Measurements from ENCODE around the gene ACVR1.

ACVR1 gene

GRCh38 chr2:157788201-157788600 is 87.9 kb downstream of the ACVR1 start:
- no peaks in the 10 kb centered on the region for H3K27me3 ChIP-seq (ENCODE audit: control insufficient read depth, insufficient read depth, low read length, poor library complexity, severe bottlenecking)
- H3K36me3 ChIP-seq (ENCODE audit: control insufficient read depth, insufficient read depth, low read length): no peaks in the 10 kb centered on the region
- H3K27ac ChIP-seq (ENCODE audit: insufficient read depth, low read depth, low read length, poor library complexity, severe bottlenecking): no peak overlapping the region
- no peak overlapping the region for H3K4me3 ChIP-seq (ENCODE audit: insufficient read depth, low read depth, low read length)
- peaks cover 16% of the 10 kb centered on the region for H3K4me1 ChIP-seq (ENCODE audit: control insufficient read depth, insufficient read depth, low read length)
- 94 to 99% methylated on average over 5 of the region's 5 CpGs for WGBS, 2 experiments
- no peaks in the 10 kb centered on the region for H3K9me3 ChIP-seq (ENCODE audit: control insufficient read depth, low read length)

GRCh38 chr2:157787364-157787938 is 88.7 kb downstream of the ACVR1 start:
- Histone ChIP-seq H3K36me3 (ENCODE audit: control insufficient read depth, insufficient read depth, low read length) (no peaks in the 10 kb centered on the region), H3K27ac (ENCODE audit: insufficient read depth, low read depth, low read length, poor library complexity, severe bottlenecking) (no peak overlapping the region), H3K4me3 (ENCODE audit: insufficient read depth, low read depth, low read length) (no peak overlapping the region), H3K4me1 (ENCODE audit: control insufficient read depth, insufficient read depth, low read length) (peaks cover 16% of the 10 kb centered on the region), H3K9me3 (ENCODE audit: control insufficient read depth, low read length) (no peaks in the 10 kb centered on the region), H3K27me3 (ENCODE audit: control insufficient read depth, insufficient read depth, low read length, poor library complexity, severe bottlenecking) (no peaks in the 10 kb centered on the region)
- 81 to 83% methylated on average over 7 of the region's 7 CpGs for WGBS, 2 experiments

GRCh38 chr2:157786663-157787363 is 89.3 kb downstream of the ACVR1 start:
- peaks cover 16% of the 10 kb centered on the region for H3K4me1 ChIP-seq (ENCODE audit: control insufficient read depth, insufficient read depth, low read length)

GRCh38 chr2:157785866-157786662 is 90.1 kb downstream of the ACVR1 start:
- Histone ChIP-seq H3K36me3 (ENCODE audit: control insufficient read depth, insufficient read depth, low read length) (no peaks in the 10 kb centered on the region), H3K4me1 (ENCODE audit: control insufficient read depth, insufficient read depth, low read length) (peaks cover 13% of the 10 kb centered on the region)
- 93 to 96% methylated on average over 5 to 6 of the region's 6 CpGs for WGBS, 2 experiments

More at GRCh38 chr2:157786663-157787363, 89.3 kb downstream of the ACVR1 start:
- Histone ChIP-seq H3K36me3 (ENCODE audit: control insufficient read depth, insufficient read depth, low read length) (no peaks in the 10 kb centered on the region), H3K9me3 (ENCODE audit: control insufficient read depth, low read length) (no peaks in the 10 kb centered on the region), H3K27me3 (ENCODE audit: control insufficient read depth, insufficient read depth, low read length, poor library complexity, severe bottlenecking) (no peaks in the 10 kb centered on the region), H3K27ac (ENCODE audit: insufficient read depth, low read depth, low read length, poor library complexity, severe bottlenecking) (no peak overlapping the region), H3K4me3 (ENCODE audit: insufficient read depth, low read depth, low read length) (no peak overlapping the region)
- 91 to 93% methylated on average over 5 of the region's 5 CpGs for WGBS, 2 experiments

GRCh38 chr2:157785200-157785599 is 90.9 kb downstream of the ACVR1 start:
- Histone ChIP-seq H3K27ac (ENCODE audit: insufficient read depth, low read depth, low read length, poor library complexity, severe bottlenecking) (no peak overlapping the region), H3K36me3 (ENCODE audit: control insufficient read depth, insufficient read depth, low read length) (no peaks in the 10 kb centered on the region), H3K9me3 (ENCODE audit: control insufficient read depth, low read length) (no peaks in the 10 kb centered on the region), H3K4me1 (ENCODE audit: control insufficient read depth, insufficient read depth, low read length) (peaks cover 5% of the 10 kb centered on the region), H3K4me3 (ENCODE audit: insufficient read depth, low read depth, low read length) (no peak overlapping the region), H3K27me3 (ENCODE audit: control insufficient read depth, insufficient read depth, low read length, poor library complexity, severe bottlenecking) (no peaks in the 10 kb centered on the region)
- WGBS, 2 experiments: 87 to 95% methylated on average over 3 of the region's 3 CpGs

More at GRCh38 chr2:157785866-157786662, 90.1 kb downstream of the ACVR1 start:
- Histone ChIP-seq H3K4me3 (ENCODE audit: insufficient read depth, low read depth, low read length) (no peak overlapping the region), H3K27ac (ENCODE audit: insufficient read depth, low read depth, low read length, poor library complexity, severe bottlenecking) (no peak overlapping the region), H3K9me3 (ENCODE audit: control insufficient read depth, low read length) (no peaks in the 10 kb centered on the region), H3K27me3 (ENCODE audit: control insufficient read depth, insufficient read depth, low read length, poor library complexity, severe bottlenecking) (no peaks in the 10 kb centered on the region)

GRCh38 chr2:157784823-157785175 is 91.3 kb downstream of the ACVR1 start:
- no peaks in the 10 kb centered on the region for H3K36me3 ChIP-seq (ENCODE audit: control insufficient read depth, insufficient read depth, low read length)
- H3K4me1 ChIP-seq (ENCODE audit: control insufficient read depth, insufficient read depth, low read length): peaks cover 2% of the 10 kb centered on the region

GRCh38 chr2:157784169-157784822 is 91.8 kb downstream of the ACVR1 start:
- Histone ChIP-seq H3K27ac (ENCODE audit: insufficient read depth, low read depth, low read length, poor library complexity, severe bottlenecking) (no peak overlapping the region), H3K4me1 (ENCODE audit: control insufficient read depth, insufficient read depth, low read length) (peaks cover 2% of the 10 kb centered on the region), H3K36me3 (ENCODE audit: control insufficient read depth, insufficient read depth, low read length) (no peaks in the 10 kb centered on the region), H3K4me3 (ENCODE audit: insufficient read depth, low read depth, low read length) (no peak overlapping the region), H3K27me3 (ENCODE audit: control insufficient read depth, insufficient read depth, low read length, poor library complexity, severe bottlenecking) (no peaks in the 10 kb centered on the region), H3K9me3 (ENCODE audit: control insufficient read depth, low read length) (no peaks in the 10 kb centered on the region)
- 56 to 59% methylated on average over 10 to 11 of the region's 11 CpGs for WGBS, 2 experiments

More at GRCh38 chr2:157784823-157785175, 91.3 kb downstream of the ACVR1 start:
- Histone ChIP-seq H3K4me3 (ENCODE audit: insufficient read depth, low read depth, low read length) (no peak overlapping the region), H3K27ac (ENCODE audit: insufficient read depth, low read depth, low read length, poor library complexity, severe bottlenecking) (no peak overlapping the region), H3K9me3 (ENCODE audit: control insufficient read depth, low read length) (no peaks in the 10 kb centered on the region), H3K27me3 (ENCODE audit: control insufficient read depth, insufficient read depth, low read length, poor library complexity, severe bottlenecking) (no peaks in the 10 kb centered on the region)
- 81 to 90% methylated on average over 5 of the region's 5 CpGs for WGBS, 2 experiments

- Histone ChIP-seq H3K27ac (ENCODE audit: insufficient read depth, low read depth, low read length, poor library complexity, severe bottlenecking) (no peak overlapping the region), H3K36me3 (ENCODE audit: control insufficient read depth, insufficient read depth, low read length) (no peaks in the 10 kb centered on the region), H3K4me1 (ENCODE audit: control insufficient read depth, insufficient read depth, low read length) (peaks cover 2% of the 10 kb centered on the region), H3K4me3 (ENCODE audit: insufficient read depth, low read depth, low read length) (no peak overlapping the region), H3K9me3 (ENCODE audit: control insufficient read depth, low read length) (no peaks in the 10 kb centered on the region), H3K27me3 (ENCODE audit: control insufficient read depth, insufficient read depth, low read length, poor library complexity, severe bottlenecking) (no peaks in the 10 kb centered on the region)
- 80 to 85% methylated on average over 2 of the region's 2 CpGs for WGBS, 2 experiments
Observed at GRCh38 chr2:157783245-157783644, 92.9 kb downstream of the ACVR1 start.

- WGBS, 2 experiments: 83 to 87% methylated on average over 3 to 4 of the region's 4 CpGs
Observed at GRCh38 chr2:157782057-157782845, 93.9 kb downstream of the ACVR1 start.

More at GRCh38 chr2:157782057-157782845, 93.9 kb downstream of the ACVR1 start:
- H3K36me3 ChIP-seq (ENCODE audit: control insufficient read depth, insufficient read depth, low read length): peaks cover 5% of the 10 kb centered on the region
- peaks cover 2% of the 10 kb centered on the region for H3K4me1 ChIP-seq (ENCODE audit: control insufficient read depth, insufficient read depth, low read length)
- H3K4me3 ChIP-seq (ENCODE audit: insufficient read depth, low read depth, low read length): no peak overlapping the region
- no peaks in the 10 kb centered on the region for H3K9me3 ChIP-seq (ENCODE audit: control insufficient read depth, low read length)
- H3K27me3 ChIP-seq (ENCODE audit: control insufficient read depth, insufficient read depth, low read length, poor library complexity, severe bottlenecking): no peaks in the 10 kb centered on the region
- no peak overlapping the region for H3K27ac ChIP-seq (ENCODE audit: insufficient read depth, low read depth, low read length, poor library complexity, severe bottlenecking)
